GM18870 (cell line): Measurements from ENCODE around the gene PLAU.
"Not testable (repeated sequence)": the region's sequence is repeated elsewhere in the genome, so short reads cannot be mapped to it uniquely, and the experiment has no call there.

ENCODE experiments used
- ATAC-seq: cut with Tn5 transposase; IDR thresholded peaks from one replicate; pipeline ENCODE4 v1.9.1; 2021; ENCODE audit warnings: moderate library complexity; ENCODE audit not compliant: unreplicated experiment

PLAU gene

GRCh38 chr10:73919481-73919880 lies 8.5 kb downstream of the PLAU start:
- ATAC-seq, result not testable (repeated sequence)

- no peak for ATAC-seq
These were observed 9.2 kb downstream of the PLAU start for GRCh38 chr10:73920089-73920488.

GRCh38 chr10:73922007-73922863 lies 11.3 kb downstream of the PLAU start:
- no peak for ATAC-seq

- no peak for ATAC-seq
These were observed 11.9 kb downstream of the PLAU start for GRCh38 chr10:73922864-73923133.

- ATAC-seq, result no peak
These were observed 13.1 kb downstream of the PLAU start for GRCh38 chr10:73923935-73924598.

- ATAC-seq, result no peak
These were observed 14.0 kb downstream of the PLAU start for GRCh38 chr10:73924935-73925334.

GRCh38 chr10:73925539-73925938 lies 14.6 kb downstream of the PLAU start:
- no peak for ATAC-seq

GRCh38 chr10:73926152-73926764 lies 15.3 kb downstream of the PLAU start:
- ATAC-seq, result no peak

GRCh38 chr10:73930630-73931327 lies 19.8 kb downstream of the PLAU start:
- not testable (repeated sequence) for ATAC-seq

GRCh38 chr10:73931767-73932619 lies 21.1 kb downstream of the PLAU start:
- peak; percentile 53 for ATAC-seq

GRCh38 chr10:73932620-73933112 lies 21.7 kb downstream of the PLAU start:
- ATAC-seq, result no peak

GRCh38 chr10:73934074-73934473 lies 23.1 kb downstream of the PLAU start:
- ATAC-seq, result no peak

- ATAC-seq, result no peak
These were observed 25.0 kb downstream of the PLAU start for GRCh38 chr10:73935895-73936294.

GRCh38 chr10:73937333-73938043 lies 26.6 kb downstream of the PLAU start:
- ATAC-seq, result no peak

- no peak for ATAC-seq
These were observed 29.8 kb downstream of the PLAU start for GRCh38 chr10:73940634-73941221.

GRCh38 chr10:73941300-73941699 lies 30.4 kb downstream of the PLAU start:
- no peak for ATAC-seq

- no peak for ATAC-seq
These were observed 33.6 kb downstream of the PLAU start for GRCh38 chr10:73944356-73945100.

GRCh38 chr10:73946253-73947145 lies 35.6 kb downstream of the PLAU start:
- ATAC-seq, result no peak
